HepG2 (cell line): Measurements from ENCODE around the gene PSMA2. TPM values are rescaled to one million over a fixed set of nuclear protein-coding genes. Genes with fewer than 3 reads are reported as not detected.

Experiments used
- ATAC-seq: fragments of 200-7000 bp; cut with Tn5 transposase; 3 replicates; pipeline ENCODE4 v1.9.1; 2020; ENCODE audit warnings: mild to moderate bottlenecking, moderate library complexity
- BruUV-seq: library from RNA; stranded (reverse); fragments of 400-500 nt; replicated peaks from 2 replicates; lab custom pipeline; 2021; lab: Mats Ljungman, UMichigan
- CTCF ChIA-PET: fragments of 300-600 bp; formaldehyde crosslinking; extraction: SDS; loops from one replicate; lab custom pipeline; 2021; ENCODE audit warnings: low total read pairs, inconsistent platforms, low intra/inter-chr PET ratio; lab: Yijun Ruan, JAX
- POLR2A ChIA-PET: fragments of 350-600 bp; sonication (Branson Sonifier 250); formaldehyde crosslinking; loops from one replicate; lab custom pipeline; 2020; ENCODE audit warnings: antibody characterized with exemption, inconsistent platforms; lab: Yijun Ruan, JAX
- DNase-seq: peaks from one replicate; pipeline ENCODE4 v3.0.0-alpha.2; 2015; ENCODE audit warnings: low spot score
- FAIRE-seq: peaks from 3 replicates; lab custom pipeline; 2011; peaks lifted over from hg19 to GRCh38; lab: Jason Lieb, UNC
- H2AFZ ChIP-seq: one replicate; pipeline ENCODE4 v1.6.1; 2011; ENCODE audit warnings: low read length, inconsistent platforms
- H3K27ac ChIP-seq: fragments of 300-600 bp; 3 replicates; pipeline ENCODE4 v1.8.0; 2011; ENCODE audit warnings: mixed run types, mild to moderate bottlenecking, mixed read lengths, low read length, inconsistent platforms; ENCODE audit not compliant: insufficient read depth; ENCODE audit errors: extremely low read length
- H3K27me3 ChIP-seq, 2 experiments: fragments of 200-600 bp in 1 of 2; 2 replicates in 1 of 2; 3 replicates in 1 of 2; pipeline versions ENCODE4 v1.6.0 to v1.8.0; 2011; ENCODE audit warnings: low read length in 2 of 2, mild to moderate bottlenecking in 2 of 2, moderate library complexity in 2 of 2, inconsistent platforms in 1 of 2; ENCODE audit not compliant: insufficient read depth in 2 of 2, control insufficient read depth in 1 of 2
- H3K36me3 ChIP-seq, 2 experiments: fragments of 200-600 bp in 1 of 2; replicated peaks in 1 of 2; 2 replicates in 1 of 2; 3 replicates in 1 of 2; pipeline versions ENCODE4 v1.5.1 to v1.8.0; 2011; ENCODE audit warnings: low read length in 2 of 2, inconsistent platforms in 1 of 2; ENCODE audit not compliant: insufficient read depth in 2 of 2, control insufficient read depth in 1 of 2
- H3K4me1 ChIP-seq: 2 replicates; pipeline ENCODE4 v1.5.1; 2012; ENCODE audit warnings: low read length, inconsistent platforms; ENCODE audit not compliant: insufficient read depth
- H3K4me2 ChIP-seq: 2 replicates; pipeline ENCODE4 v1.6.0; 2011; ENCODE audit warnings: low read depth, low read length, inconsistent platforms
- H3K4me3 ChIP-seq, 3 experiments: fragments of 200-600 bp in 1 of 3; sonication (generic), shearing (Covaris generic) in 1 of 3; replicated peaks in 1 of 3; 2 replicates each; pipeline ENCODE4 v1.5.1; 2011 to 2016; ENCODE audit warnings: low read length in 3 of 3, inconsistent platforms in 2 of 3, low read depth in 2 of 3, mild to moderate bottlenecking in 2 of 3, control low read depth in 1 of 3, mixed read lengths in 1 of 3; ENCODE audit not compliant: insufficient read depth in 1 of 3
- H3K79me2 ChIP-seq: one replicate; pipeline ENCODE4 v1.6.1; 2011; ENCODE audit warnings: low read length, inconsistent platforms; ENCODE audit not compliant: insufficient read depth
- H3K9ac ChIP-seq: 2 replicates; pipeline ENCODE4 v1.6.0; 2011; ENCODE audit warnings: mild to moderate bottlenecking, low read depth, low read length, inconsistent platforms; ENCODE audit not compliant: insufficient read depth
- H3K9me3 ChIP-seq: 2 replicates; pipeline ENCODE4 v1.5.1; 2012; ENCODE audit warnings: mild to moderate bottlenecking, low read length
- H4K20me1 ChIP-seq: 2 replicates; pipeline ENCODE4 v1.6.0; 2011; ENCODE audit warnings: inconsistent platforms, mild to moderate bottlenecking, low read length, moderate library complexity; ENCODE audit not compliant: insufficient read depth
- ARID2 ChIP-seq: sonication (generic); formaldehyde crosslinking; IDR thresholded peaks from 2 replicates; pipeline ENCODE4 v1.8.1; 2022; ENCODE audit warnings: mild to moderate bottlenecking, missing genetic modification reagents, borderline replicate concordance
- ATRX ChIP-seq: sonication (generic); formaldehyde crosslinking; IDR thresholded peaks from 2 replicates; pipeline ENCODE4 v1.4.0; 2020; ENCODE audit warnings: missing genetic modification reagents, borderline replicate concordance
- CSRNP2 ChIP-seq: sonication (generic); formaldehyde crosslinking; conservative IDR thresholded peaks from 2 replicates; pipeline ENCODE4 v1.8.0; 2022; ENCODE audit warnings: low read depth, missing genetic modification reagents
- MZF1 ChIP-seq: sonication (generic); formaldehyde crosslinking; IDR thresholded peaks from 2 replicates; pipeline ENCODE4 v1.8.1; 2023; ENCODE audit warnings: mild to moderate bottlenecking, missing genetic modification reagents, borderline replicate concordance
- POLR2AphosphoS2 ChIP-seq: IDR thresholded peaks from 2 replicates; pipeline ENCODE4 v1.6.1; 2011; ENCODE audit warnings: low read depth, low read length, improper control_type of control experiment
- RFX1 ChIP-seq: fragments of 450-650 bp; IDR thresholded peaks from 2 replicates; pipeline ENCODE4 v1.6.1; 2017
- RFXAP ChIP-seq: sonication (generic); formaldehyde crosslinking; IDR thresholded peaks from 2 replicates; pipeline ENCODE4 v1.4.0; 2020; ENCODE audit warnings: missing genetic modification reagents, borderline replicate concordance
- SALL2 ChIP-seq: sonication (generic); formaldehyde crosslinking; IDR thresholded peaks from 2 replicates; pipeline ENCODE4 v1.8.1; 2023; ENCODE audit warnings: mild to moderate bottlenecking, missing genetic modification reagents, inconsistent platforms
- SP1 ChIP-seq, 2 experiments: fragments of 450-650 bp in 1 of 2; sonication (generic) in 1 of 2; formaldehyde crosslinking in 1 of 2; IDR thresholded peaks; 2 replicates each; pipeline versions ENCODE4 v1.4.0 to v1.6.1; 2016 to 2020; ENCODE audit warnings: missing genetic modification reagents in 1 of 2
- ZMAT3 ChIP-seq: sonication (generic); formaldehyde crosslinking; conservative IDR thresholded peaks from 2 replicates; pipeline ENCODE4 v1.7.0; 2021; ENCODE audit warnings: missing genetic modification reagents
- ZNF18 ChIP-seq: sonication (generic); formaldehyde crosslinking; IDR thresholded peaks from 2 replicates; pipeline ENCODE4 v1.8.0; 2022; ENCODE audit warnings: mild to moderate bottlenecking, missing genetic modification reagents; ENCODE audit not compliant: insufficient replicate concordance
- ZNF329 ChIP-seq: sonication (generic); formaldehyde crosslinking; IDR thresholded peaks from 2 replicates; pipeline ENCODE4 v1.9.0; 2021; ENCODE audit warnings: low read depth, mild to moderate bottlenecking, missing genetic modification reagents
- ZNF614 ChIP-seq: IDR thresholded peaks from 2 replicates; pipeline ENCODE4 v1.6.1; 2018; ENCODE audit warnings: missing biosample characterization, missing genetic modification reagents, inconsistent platforms, borderline replicate concordance
- ZNF780A ChIP-seq: sonication (generic); formaldehyde crosslinking; IDR thresholded peaks from 2 replicates; pipeline ENCODE4 v1.8.0; 2022; ENCODE audit warnings: mild to moderate bottlenecking, missing genetic modification reagents, moderate library complexity
- WGBS: methylation state at CpG from one replicate; pipeline ENCODE4 v1.1.6; 2017; ENCODE audit warnings: low lambda C conversion rate; 5-methylcytosine and 5-hydroxymethylcytosine counted together
- in situ Hi-C: cut with HindIII; loops from 2 replicates; pipeline ENCODE4 v1.10.0; 2017; ENCODE audit warnings: low pct_unique_long_range_greater_than_20kb; ENCODE audit not compliant: extremely low pct_ligation_motif_present
- intact Hi-C: fragments of 100-400 bp; cut with micrococcal nuclease; formaldehyde crosslinking; loops from one replicate; pipeline ENCODE4 v1.10.0; 2022; ENCODE audit not compliant: unreplicated experiment
- polyA plus RNA-seq, 8 experiments: library from polyadenylated mRNA; depleted of rRNA in 3 of 8; stranded (reverse) in 7 of 8; unstranded in 1 of 8; fragments of >200 nt; fragmentation: Illumina TruSeq in 4 of 8; extraction: Trizol in 4 of 8; gene quantifications; 2 replicates each; pipeline versions ENCODE4 v1.2.1 to v1.2.3, GENCODE V29; 2011 to 2016; ENCODE audit warnings: low read depth in 4 of 8, missing spikeins in 1 of 8, mixed read lengths in 1 of 8; ENCODE audit not compliant: insufficient read depth in 1 of 8
- total RNA-seq, 5 experiments: library from RNA; depleted of rRNA; stranded (reverse); fragments of >200 nt; fragmentation: Illumina TruSeq; extraction: Trizol; gene quantifications; 2 replicates each; pipeline ENCODE4 v1.2.3, GENCODE V29; 2016; ENCODE audit warnings: low read depth in 1 of 5

Gene PSMA2
- total and polyA plus RNA-seq, 2 of the 13 experiments (the other 11 are each of a cell fraction or from before 2014, with no cell fraction given) = 125 to 266 TPM

GRCh38 chr7:42959549-42959948, 27.6 kb upstream of the PSMA2 start:
- no peaks in the 10 kb centered on the region for H3K79me2 ChIP-seq
- TF ChIP-seq ZMAT3 (CRISPR knock-in tag) (no peak), CSRNP2 (CRISPR knock-in tag) (no peak), RFX1 (no peak), SP1 (IDR thresholded peaks at IDR 0.05) (no peak), SP1 (CRISPR knock-in tag; IDR thresholded peaks at IDR 0.05) (no peak), POLR2AphosphoS2 (no peak)
- TF ChIP-seq, all 625 proteins: peak for 0
- Histone ChIP-seq H3K4me3 (no peak overlapping the region), H3K27ac (no peak overlapping the region), H3K27me3 (0 out of 5 replicates have a peak, but pooled peaks cover 0 to 1% of the 10 kb centered on the region in 2 experiments), H3K9me3 (peaks cover 4% of the 10 kb centered on the region; the same call in 1 of the 2 replicates), H3K4me2 (no peak overlapping the region), H3K9ac (no peak overlapping the region), H3K4me1 (no peaks in the 10 kb centered on the region), H2AFZ (no peak overlapping the region), H3K36me3 (no peaks in the 10 kb centered on the region), H4K20me1 (no peaks in the 10 kb centered on the region)
- ChIA-PET POLR2A (no interaction called here), CTCF (no interaction called here)
- DNase-seq = no peak
- in situ Hi-C loops (no loop called here), intact Hi-C loops (no loop called here)
- FAIRE-seq = no peak
- no peak for ATAC-seq
- WGBS = 0% methylated on average over 2 of the region's 2 CpGs
- no TSS peak for BruUV-seq

GRCh38 chr7:42956062-42956461, 24.1 kb upstream of the PSMA2 start:
- H3K4me1 ChIP-seq = no peaks in the 10 kb centered on the region
- TF ChIP-seq SALL2 (CRISPR knock-in tag) (no peak), ZNF329 (CRISPR knock-in tag) (no peak), ZNF18 (no peak), ATRX (CRISPR knock-in tag) (no peak), ARID2 (CRISPR knock-in tag) (no peak), ZNF614 (no peak), MZF1 (no peak), RFXAP (CRISPR knock-in tag) (no peak), ZNF780A (no peak)
- no peak for FAIRE-seq
- H3K27me3 ChIP-seq = 0 out of 5 replicates have a peak, but pooled peaks cover 0 to 1% of the 10 kb centered on the region in 2 experiments
- intact Hi-C loops (no loop called here), in situ Hi-C loops (no loop called here)
- no peaks in the 10 kb centered on the region for H3K36me3 ChIP-seq
- no peak overlapping the region for H3K4me2 ChIP-seq
- ATAC-seq = no peak
- H3K9me3 ChIP-seq = peaks cover 4% of the 10 kb centered on the region; the same call in 1 of the 2 replicates
- H3K79me2 ChIP-seq = no peaks in the 10 kb centered on the region
- no peak for DNase-seq
- H3K4me3 ChIP-seq = no peak overlapping the region
- no peak overlapping the region for H2AFZ ChIP-seq
- ChIA-PET CTCF (no interaction called here), POLR2A (no interaction called here)
- no peaks in the 10 kb centered on the region for H4K20me1 ChIP-seq
- no peak overlapping the region for H3K27ac ChIP-seq
- BruUV-seq = no TSS peak
- H3K9ac ChIP-seq = no peak overlapping the region
